HG02981 (cell line): ENCODE measurements around the gene TBC1D2.
"Not testable (repeated sequence)": the region's sequence is repeated elsewhere in the genome, so short reads cannot be mapped to it uniquely, and the experiment has no call there.

Experiments
- ATAC-seq: cut with Tn5 transposase; IDR thresholded peaks from one replicate; pipeline ENCODE4 v1.9.1; 2021; ENCODE audit warnings: mild to moderate bottlenecking, moderate library complexity; ENCODE audit not compliant: unreplicated experiment

Gene TBC1D2

DNA sequence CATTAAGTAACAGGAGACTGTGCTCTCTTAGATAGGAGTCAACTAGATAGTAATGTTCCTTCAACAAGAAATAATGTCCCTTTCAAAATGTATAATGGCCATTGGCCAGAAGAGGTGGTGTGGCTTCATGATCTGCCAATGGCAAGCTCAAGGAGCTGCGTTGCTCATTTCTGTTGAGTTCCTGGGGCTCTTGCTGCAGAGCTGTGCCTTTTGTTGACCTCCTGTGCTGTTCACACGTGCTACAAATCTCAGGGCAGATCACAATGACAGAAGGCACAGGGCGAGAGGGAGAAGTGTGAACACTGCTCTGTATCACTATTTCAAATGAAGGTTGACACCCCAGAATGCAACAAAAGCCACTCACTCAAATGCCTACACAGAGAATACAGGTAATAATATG lies 16.0 kb upstream of the TBC1D2 start:
- no peak for ATAC-seq

DNA sequence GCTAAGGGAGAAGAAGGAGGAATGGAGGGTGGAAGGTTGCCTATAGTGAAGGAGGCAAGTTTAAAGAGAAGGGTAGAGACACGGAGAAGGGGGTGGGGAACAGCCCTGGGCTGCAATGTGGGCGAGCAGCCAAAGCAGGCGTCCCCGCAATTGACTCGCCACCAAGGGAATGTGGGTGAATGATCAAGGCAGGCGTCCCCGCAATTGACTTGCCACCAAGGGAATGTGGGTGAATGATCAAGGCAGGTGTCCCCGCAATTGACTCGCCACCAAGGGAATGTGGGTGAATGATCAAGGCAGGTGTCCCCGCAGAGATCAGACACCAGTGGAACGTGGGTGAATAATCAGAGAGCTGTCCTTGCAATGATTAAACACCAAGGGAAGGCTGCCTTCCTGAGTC lies 14.8 kb upstream of the TBC1D2 start:
- not testable (repeated sequence) for ATAC-seq

DNA sequence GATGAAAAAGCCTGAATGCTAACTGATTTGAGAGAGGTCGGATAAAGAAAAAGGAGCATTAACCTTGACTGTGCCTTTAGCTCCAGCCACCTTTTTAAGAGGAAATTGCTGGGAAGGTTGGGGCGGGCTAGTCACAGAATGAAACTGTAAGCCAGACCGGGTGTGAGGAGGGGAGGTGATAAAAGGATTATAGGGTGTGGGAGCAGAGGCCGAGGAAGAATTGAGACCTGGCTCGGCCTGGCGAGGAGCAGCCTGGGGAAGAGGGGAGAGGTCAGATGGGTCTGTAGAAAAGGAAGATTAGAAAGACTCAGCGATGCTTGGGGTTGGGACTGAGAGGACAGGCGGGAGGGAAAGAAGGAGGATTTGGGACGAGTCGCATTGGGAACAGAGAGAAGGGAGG lies 14.2 kb upstream of the TBC1D2 start:
- not testable (repeated sequence) for ATAC-seq

DNA sequence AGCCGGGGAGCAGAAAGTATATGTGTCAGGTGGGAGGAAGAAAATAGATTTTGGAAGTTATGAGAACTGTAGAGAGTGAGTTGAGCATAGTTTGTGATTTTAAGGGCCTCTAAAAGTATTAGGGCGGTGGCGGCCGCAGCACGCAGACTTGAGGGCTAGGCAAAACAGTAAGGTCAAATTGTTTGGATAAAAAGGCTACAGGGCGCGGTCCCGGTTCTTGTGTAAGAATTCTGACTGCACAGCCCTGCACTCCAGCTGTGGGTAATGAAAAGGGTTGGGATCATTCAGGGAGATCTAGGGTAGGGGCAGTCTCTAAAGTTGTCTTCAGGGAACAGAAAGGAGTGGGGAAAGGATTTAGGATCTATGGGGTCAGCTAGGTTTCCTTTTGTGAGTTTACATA lies 12.1 kb upstream of the TBC1D2 start:
- ATAC-seq, result not testable (repeated sequence)

DNA sequence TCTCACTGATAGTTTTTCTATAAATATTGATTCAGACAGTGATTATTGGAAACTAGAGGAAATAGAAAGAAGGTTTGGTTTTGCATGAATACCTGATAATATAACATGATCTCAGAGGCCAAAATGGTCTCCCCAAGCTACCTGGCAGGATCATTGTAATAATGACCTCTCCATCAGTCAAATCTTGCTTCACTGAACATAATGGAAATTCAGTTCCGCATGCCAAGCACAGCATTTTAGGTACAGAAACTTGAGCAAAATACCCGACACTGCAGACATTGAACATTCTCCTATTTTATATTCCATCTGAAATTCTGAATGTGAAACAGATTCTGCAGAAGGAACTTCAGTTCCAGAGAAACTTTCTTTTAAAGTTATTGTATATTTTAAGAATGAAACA lies 9.1 kb upstream of the TBC1D2 start:
- ATAC-seq, result no peak

DNA sequence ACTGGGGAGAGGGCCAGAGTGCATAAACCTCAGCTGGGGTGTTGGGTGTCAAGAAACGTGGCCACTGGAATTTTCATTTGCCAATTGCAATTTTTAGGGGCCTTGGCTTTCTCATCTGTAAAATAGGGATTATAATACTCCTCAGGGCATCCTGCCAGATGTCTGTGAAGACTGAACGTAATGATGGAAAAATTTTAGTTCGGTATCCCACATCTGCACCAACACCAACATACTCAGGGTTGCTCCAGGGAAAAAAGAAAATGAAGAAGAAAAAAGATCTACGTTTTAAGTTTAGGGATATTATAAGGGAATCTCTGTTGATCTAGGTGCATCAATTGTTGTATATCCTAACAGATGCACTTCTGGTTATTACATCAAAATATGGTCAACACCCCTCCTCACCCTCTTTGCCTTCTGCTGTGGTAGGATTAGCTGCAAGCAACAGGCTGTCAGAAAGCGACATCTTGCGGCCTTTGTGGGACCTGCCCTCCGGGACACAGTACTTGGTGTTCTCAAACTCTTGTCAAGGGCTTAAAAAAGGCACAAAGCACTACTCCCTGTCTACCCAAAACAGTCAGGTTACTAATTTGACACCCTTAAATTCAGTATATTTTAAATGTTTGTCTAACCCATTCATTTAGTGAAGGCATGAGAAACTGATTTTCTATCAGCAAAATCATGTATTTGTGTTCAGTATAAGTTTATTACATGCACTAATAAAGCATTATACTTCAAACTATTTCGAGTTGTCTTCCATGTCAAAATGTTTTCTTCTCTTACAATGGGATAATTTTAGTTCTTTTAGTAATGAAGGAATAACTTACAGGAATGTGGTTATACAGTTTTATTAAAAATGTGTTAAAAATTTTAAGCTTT lies 8.3 kb upstream of the TBC1D2 start:
- peak; percentile 80 for ATAC-seq

DNA sequence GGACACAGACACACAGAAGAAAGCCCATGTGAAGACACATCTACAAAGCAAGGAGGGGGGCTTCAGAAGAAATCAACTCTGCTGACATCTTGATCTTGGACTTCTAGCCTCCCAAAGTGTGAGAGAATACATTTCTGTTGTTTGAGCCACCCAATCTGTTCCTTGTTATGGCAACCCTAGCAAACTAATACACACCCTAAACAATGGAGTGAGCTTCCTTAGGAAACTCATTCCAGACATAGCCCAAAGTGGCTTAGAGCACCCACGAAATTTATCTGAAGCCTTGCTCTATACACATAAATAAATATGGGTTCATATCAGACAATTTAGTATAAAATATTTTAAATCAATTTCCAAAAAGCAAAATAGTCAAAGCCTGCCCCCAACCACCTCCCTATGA lies 7.6 kb upstream of the TBC1D2 start:
- ATAC-seq, result no peak

DNA sequence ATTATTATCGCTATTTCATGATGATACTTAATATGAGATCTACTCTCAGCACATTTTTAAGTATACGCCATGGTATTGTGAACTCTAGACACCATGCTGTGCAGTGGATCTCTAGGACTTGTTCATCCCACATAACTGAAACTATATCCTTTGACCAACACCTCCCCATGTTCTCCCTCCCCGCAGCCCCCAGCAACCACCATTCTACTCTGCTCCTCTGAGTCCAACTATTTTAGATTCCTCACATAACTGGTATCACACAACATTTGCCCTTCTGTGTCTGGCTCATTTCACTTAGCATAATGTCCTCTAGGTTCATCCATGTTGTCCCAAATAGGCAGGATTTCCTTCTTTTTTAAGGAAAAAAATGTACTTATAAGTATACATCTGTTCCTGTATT lies 6.6 kb upstream of the TBC1D2 start:
- ATAC-seq, result no peak

DNA sequence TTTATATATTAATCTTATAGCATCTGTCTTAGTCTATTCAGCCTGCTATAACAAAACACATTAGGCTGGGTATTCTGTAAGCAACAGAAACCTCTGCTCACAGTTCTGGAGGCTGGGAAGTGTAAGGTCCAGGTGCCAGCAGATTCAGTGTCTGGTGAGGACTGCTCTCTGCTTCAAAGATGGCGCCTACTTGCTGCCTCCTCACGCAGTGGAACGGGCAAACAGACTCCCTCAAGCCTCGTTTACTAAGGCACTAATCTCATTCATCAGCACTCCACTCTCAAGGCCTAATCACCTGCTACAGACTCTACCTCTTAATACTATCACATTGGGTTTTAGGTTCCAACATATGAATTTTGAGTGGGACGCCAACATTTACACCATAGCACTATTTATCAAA lies 5.2 kb upstream of the TBC1D2 start:
- no peak for ATAC-seq

DNA sequence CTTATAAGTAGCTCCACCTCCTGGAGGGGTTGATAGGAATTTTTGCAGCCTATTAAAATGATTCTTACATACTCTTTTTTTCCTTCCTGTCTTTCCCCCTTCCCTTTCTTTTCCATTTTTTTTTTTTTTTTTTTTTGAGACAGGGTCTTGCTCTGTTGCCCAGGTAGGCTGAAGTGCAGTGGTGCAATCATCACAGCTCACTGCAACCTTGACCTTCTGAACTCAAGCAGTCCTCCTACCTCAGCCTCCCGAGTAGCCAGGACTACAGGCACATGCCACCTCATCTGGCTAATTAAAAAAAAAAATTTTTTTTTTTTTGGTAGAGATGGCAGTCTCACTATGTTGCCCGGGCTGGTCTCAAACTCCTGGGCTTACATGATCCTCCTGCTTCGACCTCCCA lies 4.3 kb upstream of the TBC1D2 start:
- ATAC-seq, result no peak

DNA sequence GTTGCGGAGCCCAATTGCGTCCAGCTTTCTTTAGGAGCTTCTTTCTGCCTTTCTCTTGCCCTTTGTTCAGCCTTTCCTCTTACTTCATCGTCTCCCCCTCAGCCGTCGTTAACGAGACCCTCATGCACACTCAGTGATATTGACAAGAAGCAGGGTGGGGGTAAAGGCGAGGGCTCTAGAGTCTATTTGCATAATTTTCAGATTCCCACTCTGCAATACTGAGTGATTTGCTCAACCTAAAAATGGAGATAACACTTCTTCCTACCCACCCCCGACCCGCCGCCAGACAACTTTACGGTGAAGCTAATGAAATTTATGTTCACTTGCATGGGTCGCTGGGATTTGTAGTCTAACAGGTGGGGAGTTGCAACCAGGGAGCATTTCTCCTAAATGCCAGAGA lies 1.3 kb upstream of the TBC1D2 start:
- ATAC-seq, result no peak

DNA sequence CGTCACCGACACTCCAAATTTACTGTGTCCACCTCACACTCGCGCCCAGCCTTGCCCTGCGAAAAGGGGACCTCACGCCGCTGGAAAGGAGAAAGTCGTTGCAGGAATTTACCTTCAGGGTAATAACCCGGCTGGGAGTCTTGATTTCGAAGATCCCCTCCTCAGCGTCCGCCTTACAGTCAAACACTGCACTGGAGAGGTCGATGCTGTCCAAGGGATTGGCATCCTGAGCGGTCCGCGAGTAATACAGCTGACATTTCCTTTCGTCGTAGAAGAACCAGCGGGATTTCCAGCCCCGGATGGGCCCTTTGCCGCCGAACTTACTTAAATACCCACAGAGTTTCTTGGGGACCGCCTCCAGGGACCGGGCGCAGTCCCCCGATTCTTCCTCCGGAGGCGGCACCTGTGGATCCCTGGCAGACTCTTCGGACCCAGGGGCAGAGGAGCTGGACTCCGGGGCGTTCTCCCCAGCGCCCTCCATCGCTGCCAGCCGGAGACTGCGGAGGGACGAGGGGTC lies 330 bp downstream of the TBC1D2 start:
- ATAC-seq, result peak; percentile 25

DNA sequence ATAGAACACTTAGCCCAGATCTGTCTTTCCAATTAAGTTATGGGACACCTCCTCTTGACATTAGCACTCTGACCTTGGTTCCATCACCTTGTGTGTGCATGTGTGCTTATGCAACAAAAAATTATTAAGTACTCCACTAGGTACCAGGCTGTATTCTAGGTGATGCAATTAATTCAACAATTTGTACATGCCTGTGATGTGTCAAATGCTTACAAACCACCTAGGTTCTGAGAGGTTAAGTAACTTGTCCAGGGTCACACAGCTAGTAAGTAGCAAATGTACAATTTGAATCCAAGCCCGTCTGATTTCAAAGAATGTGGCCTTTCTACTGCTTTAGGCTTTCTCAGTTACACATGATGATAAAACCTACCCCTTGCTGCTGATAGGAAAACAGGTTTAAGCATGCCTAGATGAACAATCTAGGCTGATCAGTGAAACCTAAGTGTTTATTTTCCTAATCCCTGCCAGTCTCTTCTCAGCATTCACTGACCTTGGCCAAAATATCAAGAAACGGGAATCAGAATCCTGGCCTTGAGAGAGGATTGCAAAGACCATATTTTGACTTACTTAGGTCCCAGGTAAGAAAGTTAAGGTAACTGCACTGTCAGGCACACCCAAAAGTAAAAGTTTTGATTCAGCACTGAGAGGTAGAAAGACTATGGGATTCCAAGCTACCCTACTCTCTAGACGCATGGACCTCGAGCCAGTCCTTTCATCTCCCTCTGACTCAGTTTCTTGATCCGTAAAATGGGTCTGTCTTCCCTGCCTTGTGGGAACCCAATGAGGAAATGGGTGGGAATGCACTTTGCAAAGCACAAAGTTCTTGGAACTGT lies 1.0 kb downstream of the TBC1D2 start:
- ATAC-seq, result no peak

DNA sequence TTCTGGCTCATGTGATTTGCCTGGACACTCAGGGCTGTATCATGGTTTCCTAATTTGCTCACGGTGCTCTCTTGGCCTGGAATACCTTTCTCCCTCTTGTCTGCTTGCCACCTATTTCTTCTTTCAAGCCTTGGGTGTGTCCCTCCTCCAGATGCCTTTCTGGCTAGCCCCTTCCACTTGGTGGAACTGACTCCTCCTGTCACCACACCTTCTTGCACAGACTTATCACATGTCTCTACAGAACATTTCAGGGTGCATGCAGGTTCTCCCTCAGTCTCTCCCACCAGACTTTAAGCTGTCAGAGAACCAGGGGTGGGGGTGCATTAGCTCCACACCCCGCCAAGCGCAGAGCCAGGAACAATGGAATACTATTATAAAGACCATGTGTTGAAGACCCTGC lies 1.9 kb downstream of the TBC1D2 start:
- ATAC-seq, result no peak

DNA sequence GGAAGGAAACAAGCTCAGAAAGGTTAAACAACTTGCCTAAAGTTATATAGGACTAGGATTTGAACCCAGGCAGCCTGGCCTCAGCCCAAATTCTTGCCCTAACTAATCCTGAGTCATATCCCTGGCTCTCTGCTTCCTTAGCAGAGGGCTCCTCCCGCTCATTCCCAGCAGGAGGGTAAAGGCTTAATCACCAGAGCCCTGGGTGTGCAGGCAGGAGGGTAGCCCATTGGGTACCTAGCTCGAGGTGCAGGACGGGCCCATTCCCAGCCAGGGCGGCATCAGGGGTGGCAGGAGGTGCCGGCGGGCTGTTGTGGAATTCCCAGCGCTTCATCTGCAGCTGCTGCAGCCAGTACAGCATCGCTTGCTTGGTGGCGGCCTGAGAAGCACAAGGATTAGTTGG lies 3.9 kb downstream of the TBC1D2 start:
- no peak for ATAC-seq

DNA sequence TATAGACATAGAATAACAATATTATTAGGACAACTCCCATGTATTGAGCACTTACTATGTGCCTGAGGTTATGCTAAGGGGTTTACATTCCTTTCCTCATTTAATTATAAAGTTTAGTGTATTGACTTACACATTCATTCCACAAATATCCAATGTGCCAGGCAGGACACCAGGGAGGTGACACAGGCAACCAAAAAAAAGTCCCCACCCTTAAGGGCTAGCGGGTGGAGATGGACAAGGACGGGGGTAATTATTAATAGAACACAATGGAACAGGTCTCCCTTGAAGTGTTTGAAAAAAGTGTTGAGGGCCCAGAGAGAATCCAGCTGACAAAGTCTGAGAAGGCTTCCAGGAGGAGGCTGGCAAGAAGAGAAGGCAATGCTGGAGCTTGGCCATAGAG lies 5.7 kb downstream of the TBC1D2 start:
- no peak for ATAC-seq

DNA sequence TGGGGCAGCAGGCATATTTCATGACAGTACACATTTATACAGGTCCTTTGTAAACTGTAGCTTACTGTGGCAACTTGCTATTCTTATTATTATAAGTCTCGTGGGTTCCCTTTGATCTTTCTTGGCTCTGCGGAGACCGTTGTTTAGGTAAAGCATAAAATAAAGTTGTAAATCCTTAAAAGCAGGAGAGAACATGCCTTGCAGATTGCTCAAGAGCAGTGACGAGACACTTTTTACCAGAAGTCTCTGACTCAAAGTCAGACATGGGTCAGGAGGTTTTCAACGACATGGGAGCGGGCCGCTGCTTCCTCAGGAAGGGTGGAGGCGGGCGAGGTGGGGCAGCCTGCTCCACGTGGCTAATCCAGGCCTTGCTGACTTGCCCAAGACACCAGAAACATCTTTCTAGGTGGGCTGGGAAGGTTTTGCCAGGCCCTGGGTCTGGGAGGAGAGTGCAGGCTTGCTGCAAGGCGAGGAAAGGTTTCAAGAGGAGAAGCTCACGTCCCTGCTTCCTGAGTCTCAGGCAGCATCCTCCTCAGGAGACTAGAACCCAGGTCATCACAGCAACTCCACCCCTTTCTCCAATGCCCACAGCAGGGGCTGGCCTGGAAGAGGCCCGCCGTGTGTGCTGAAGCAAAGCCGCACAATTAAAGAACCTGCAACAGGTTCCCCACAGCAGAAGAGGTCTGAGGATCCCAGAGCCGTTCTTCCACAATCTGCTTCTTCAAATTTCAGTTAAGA lies 6.5 kb downstream of the TBC1D2 start:
- ATAC-seq, result no peak

DNA sequence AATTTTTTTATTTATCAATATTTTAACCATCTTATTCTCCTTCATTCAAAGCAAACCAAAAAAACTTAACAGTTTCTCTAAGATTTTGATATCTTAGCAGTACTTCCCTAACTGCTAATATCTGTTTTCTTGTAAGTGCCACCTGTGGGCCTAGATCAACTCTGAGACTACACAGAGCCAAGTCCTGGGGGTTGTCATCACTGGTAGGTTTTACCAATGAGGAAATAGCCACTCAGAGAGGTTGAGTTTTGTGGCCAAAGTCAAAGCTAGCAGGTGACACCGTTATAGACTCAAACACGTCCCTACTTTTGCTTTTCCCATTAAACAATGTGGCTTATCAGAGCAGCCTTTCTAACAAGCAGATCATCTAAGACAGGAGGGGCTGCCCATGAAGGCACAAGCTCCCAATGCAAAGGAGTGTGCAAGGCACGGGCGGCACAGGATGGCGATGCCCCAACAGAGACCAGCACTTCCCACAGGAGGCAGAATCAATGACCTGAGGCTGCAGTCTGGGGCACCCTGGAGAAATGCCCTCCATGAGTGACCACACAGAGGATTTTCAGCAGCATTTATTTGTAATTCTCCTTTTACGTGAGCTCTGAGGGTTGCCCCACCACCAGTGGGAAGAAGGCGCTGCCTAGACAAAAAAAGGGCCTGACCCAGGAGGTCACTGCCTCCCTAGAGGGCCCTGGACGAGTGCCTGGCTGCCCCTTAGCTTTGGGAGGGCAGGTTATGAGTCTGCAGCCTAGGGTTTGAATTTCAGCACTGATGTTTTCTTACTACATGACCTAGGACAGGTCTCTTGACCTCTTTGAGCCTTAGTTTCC lies 7.4 kb downstream of the TBC1D2 start:
- ATAC-seq, result no peak

DNA sequence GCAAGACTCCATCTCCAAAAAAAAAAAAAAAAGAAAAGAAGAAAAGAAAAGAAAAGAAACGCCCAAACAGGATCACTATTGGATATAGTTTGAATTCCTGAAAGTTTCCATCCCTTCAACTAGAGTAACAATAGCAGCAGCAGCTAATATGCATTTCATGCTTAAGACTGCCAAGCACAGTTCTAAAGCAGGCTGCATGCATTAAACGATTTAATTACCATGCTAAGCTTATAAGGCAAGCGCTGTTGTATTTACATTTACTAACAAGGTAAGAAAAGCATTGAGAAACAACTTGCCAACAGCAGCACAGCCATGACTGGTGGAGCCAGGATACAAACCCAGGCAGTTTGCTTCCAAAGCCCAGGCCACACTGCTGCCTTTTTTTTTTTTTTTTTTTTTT lies 13.0 kb downstream of the TBC1D2 start:
- no peak for ATAC-seq
